ENCODE results near the gene CELF1. TPM values are rescaled to one million over a fixed set of nuclear protein-coding genes. Genes with fewer than 3 reads are reported as not detected.

The CELF1 gene
- total RNA-seq (2014; rRNA removed): 39.8 and 47.5 TPM in 2 replicates
- 20.0 TPM for polyA plus RNA-seq (2012)

- DNase-seq (ENCODE audit: low read depth): peak; percentile 87
These were observed at the start of gene CELF1 for GRCh38 chr11:47552566-47553405. TSS of gene CELF1 (minus strand) at chr11:47553132. CDS start at chr11:47499523, 53,609 bp downstream.

GRCh38 chr11:47599902-47600301 is 47.0 kb upstream of the CELF1 start:
- DNase-seq (ENCODE audit: low read depth): peak; percentile 11

- DNase-seq (ENCODE audit: low read depth): no peak
These were observed 43.0 kb upstream of the CELF1 start for GRCh38 chr11:47595967-47596366.

GRCh38 chr11:47595029-47595428 is 42.1 kb upstream of the CELF1 start:
- DNase-seq (ENCODE audit: low read depth): no peak

- DNase-seq (ENCODE audit: low read depth): no peak
These were observed 41.3 kb upstream of the CELF1 start, which contains the start of gene C1QTNF4 for GRCh38 chr11:47593934-47594855. TSS of gene C1QTNF4 (minus strand) at chr11:47594411. CDS start at chr11:47590810, 3,601 bp downstream.

- DNase-seq (ENCODE audit: low read depth): no peak
These were observed 40.6 kb upstream of the CELF1 start for GRCh38 chr11:47593492-47593933.

- no peak for DNase-seq (ENCODE audit: low read depth)
These were observed 40.0 kb upstream of the CELF1 start for GRCh38 chr11:47592970-47593369.

GRCh38 chr11:47592251-47592650 is 39.3 kb upstream of the CELF1 start:
- no peak for DNase-seq (ENCODE audit: low read depth)

- DNase-seq (ENCODE audit: low read depth): no peak
These were observed 38.8 kb upstream of the CELF1 start for GRCh38 chr11:47591764-47592163.

- DNase-seq (ENCODE audit: low read depth): no peak
These were observed 37.3 kb upstream of the CELF1 start for GRCh38 chr11:47589977-47590861.

GRCh38 chr11:47589584-47589976 is 36.6 kb upstream of the CELF1 start:
- no peak for DNase-seq (ENCODE audit: low read depth)

GRCh38 chr11:47589118-47589517 is 36.2 kb upstream of the CELF1 start:
- DNase-seq (ENCODE audit: low read depth): no peak

GRCh38 chr11:47587723-47588326 is 34.9 kb upstream of the CELF1 start:
- DNase-seq (ENCODE audit: low read depth): peak; percentile 29

GRCh38 chr11:47587039-47587716 is 34.2 kb upstream of the CELF1 start:
- DNase-seq (ENCODE audit: low read depth): no peak

- no peak for DNase-seq (ENCODE audit: low read depth)
These were observed 33.3 kb upstream of the CELF1 start, which contains the start of gene FAM180B for GRCh38 chr11:47586098-47586855. TSS of gene FAM180B (plus strand) at chr11:47586678. CDS start at chr11:47586769, 91 bp downstream.

GRCh38 chr11:47583844-47584243 is 30.9 kb upstream of the CELF1 start:
- DNase-seq (ENCODE audit: low read depth): no peak

- peak; percentile 82 for DNase-seq (ENCODE audit: low read depth)
These were observed 25.9 kb upstream of the CELF1 start, which contains the start of the genes KBTBD4 and NDUFS3 for GRCh38 chr11:47578524-47579494. TSS of gene KBTBD4 (minus strand) at chr11:47578970. CDS start at chr11:47578951, 19 bp downstream. TSS of gene NDUFS3 (plus strand) at chr11:47579074. CDS start at chr11:47579092, 18 bp downstream.

All from LHCN-M2 (cell line).